GM19397 (cell line): ENCODE data around the gene LRRC46.
A peak's percentile ranks its signal among the peaks of the same experiment; 100 is the strongest.

Source experiments
- ATAC-seq: cut with Tn5 transposase; IDR thresholded peaks from one replicate; pipeline ENCODE4 v1.9.1; 2021; ENCODE audit warnings: mild to moderate bottlenecking, moderate library complexity; ENCODE audit not compliant: unreplicated experiment

Gene LRRC46, protein sequence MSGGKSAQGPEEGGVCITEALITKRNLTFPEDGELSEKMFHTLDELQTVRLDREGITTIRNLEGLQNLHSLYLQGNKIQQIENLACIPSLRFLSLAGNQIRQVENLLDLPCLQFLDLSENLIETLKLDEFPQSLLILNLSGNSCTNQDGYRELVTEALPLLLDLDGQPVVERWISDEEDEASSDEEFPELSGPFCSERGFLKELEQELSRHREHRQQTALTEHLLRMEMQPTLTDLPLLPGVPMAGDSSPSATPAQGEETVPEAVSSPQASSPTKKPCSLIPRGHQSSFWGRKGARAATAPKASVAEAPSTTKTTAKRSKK

DNA sequence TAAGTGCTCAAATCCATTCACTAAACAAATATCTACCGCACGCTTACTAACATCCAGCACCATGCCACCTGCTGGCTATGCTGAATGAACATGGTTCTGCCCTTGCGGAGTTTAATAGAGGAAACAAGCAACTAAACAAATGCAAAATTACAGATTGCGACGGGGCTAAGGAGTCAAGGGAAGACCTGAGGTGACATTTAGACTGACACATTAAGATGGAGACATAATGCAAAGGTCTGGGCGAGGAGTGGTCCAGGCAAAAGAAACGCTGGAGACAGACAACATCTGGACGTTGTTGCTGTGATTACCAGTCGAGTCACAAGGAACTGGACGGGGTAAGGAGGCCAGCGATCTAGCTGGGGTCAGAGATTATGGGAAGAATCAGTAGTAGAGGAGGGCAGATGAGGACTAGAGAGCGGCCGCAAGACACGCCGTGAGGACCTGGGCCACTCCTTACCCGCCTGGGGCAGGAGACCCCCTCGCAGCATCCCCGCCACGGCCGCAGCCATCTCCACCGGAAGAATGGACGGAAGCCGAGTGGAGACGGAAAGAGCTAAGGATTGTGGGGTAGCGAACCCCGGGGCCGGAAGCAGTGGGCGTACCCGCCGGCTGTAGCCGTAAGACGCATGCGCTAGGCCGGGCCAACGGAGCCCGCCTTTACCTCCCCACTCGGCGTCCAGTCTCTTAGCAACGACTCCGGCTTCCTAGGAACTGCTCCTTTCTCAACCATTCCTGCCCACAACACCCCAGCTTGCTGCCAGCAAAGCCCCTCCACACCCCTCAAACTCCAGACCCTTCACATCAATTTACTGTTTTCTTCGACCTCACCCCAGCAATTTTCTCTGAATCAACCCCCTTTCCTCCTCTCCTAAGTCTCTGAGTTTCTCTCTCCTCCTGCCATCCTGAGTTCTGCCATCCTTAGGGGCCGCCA is at the start of gene LRRC46, which contains the start of gene MRPL10:
LRRC46 (plus strand) TSS at position 668 of the 931 bp plus-strand sequence. CDS start 320 bp downstream, outside the sequence.
MRPL10 (minus strand) TSS at position 539 of the 931 bp plus-strand sequence; CDS start at position 509, 30 bp downstream.
- peak; percentile 85 for ATAC-seq

DNA sequence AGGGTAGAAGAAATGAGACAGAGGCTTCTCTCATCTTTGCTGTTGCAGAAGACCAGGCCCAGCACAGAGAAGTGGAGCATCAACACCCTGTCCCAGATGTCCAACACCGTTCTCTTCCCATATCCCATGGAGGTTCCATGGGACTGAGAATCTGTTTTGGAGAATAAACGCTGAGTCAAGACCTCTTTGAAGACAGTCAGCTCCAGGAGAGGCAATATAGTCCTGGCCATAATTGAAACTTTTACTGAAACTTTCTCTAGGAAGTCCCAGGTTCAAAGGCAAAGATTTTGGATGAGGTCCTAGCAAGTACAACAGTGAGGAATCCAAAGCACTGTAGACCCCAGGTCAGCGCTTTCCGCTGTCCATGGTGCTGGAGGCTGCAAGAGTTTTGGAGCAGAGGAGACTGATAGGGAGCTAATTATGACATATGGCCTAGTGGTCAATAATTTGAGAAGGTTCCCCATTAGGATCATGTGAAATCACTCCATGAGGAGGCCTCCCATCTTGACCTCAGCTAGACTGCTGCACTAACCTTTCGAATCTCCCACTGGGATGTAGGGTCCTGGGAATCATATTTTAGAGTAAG is 45.8 kb upstream of the LRRC46 start:
- no peak for ATAC-seq

DNA sequence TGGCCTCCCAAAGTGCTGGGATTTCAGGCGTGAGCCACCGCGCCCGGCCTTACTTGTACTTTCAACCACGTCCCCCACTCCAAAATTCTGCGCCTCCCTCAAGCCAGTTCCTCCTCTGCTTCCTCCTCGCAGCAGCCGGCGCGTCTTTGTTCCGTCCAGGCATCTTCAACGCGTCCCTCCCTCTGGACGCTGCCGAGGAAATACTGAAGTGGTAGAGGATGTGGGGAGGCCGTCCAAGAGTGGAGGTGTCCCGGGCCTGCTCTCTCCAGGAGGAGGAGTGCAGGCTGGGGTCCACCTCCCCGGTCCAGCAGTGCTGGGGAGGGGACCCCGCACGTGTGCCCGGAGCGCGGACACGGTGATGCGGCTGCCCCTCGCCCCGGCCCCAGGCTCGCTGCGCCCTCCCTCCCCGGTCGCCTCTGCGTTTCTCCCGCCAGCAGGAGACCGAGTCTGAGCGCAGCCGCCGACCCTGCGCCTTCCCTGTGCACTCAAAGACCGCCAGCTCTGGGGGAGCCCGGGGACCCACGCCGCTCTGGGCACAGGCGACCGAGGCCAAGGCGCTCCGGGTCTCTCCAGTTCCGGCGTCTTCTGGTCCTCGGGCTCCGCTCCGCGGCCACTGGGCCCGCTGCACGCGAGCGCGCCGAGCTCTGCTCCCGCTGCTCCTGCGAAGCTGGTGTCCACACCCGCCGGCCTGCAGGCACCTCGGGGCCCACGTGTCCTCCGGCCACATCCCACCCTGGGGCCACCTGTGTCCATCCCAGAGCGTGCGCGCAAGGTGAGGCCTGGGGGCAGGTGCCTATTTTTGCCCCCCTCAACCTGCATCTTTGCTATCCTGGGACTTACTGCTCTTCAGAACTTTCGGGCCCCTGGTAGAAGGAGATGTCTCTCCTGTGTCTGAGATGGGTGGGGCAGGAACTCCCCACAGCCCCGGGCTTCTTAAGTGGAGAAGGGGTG is 41.6 kb upstream of the LRRC46 start:
- no peak for ATAC-seq

DNA sequence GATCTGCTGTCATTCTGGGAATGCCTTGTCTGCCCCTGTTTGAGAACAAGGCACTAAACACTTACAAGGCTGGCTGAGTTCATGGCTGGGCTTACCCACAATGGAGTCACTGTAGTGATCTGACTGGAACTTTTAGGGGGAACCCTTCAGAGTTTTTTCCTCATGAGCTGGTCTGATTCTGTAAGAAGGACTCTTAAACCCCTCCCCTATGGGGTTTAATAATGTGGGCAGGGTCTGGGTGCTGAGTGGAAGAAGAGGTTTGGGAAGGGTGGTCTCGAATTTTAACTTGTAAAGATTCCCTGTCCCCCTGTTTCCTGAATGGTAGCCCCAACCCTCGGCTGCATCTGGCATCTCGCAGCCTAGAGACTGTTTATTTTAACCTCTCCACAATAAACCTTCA is 40.4 kb upstream of the LRRC46 start:
- ATAC-seq, result no peak

DNA sequence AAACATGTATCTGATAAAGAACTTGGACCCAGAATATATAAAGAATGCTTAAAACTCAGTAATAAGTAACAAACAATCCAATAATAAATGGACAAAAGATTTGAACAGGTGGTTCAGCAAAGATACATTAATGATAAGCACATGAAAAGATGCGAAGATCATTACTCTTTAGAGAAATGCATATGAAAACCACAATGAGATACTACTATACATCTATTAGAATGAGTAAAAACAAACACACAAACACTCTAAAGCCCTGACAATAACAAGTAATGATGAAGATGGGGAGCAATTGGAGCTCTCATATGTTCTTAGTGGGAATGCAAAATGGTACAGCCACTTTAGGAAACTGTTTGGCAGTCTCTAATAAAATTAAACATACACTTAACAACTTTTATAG is 39.0 kb upstream of the LRRC46 start:
- ATAC-seq, result no peak

DNA sequence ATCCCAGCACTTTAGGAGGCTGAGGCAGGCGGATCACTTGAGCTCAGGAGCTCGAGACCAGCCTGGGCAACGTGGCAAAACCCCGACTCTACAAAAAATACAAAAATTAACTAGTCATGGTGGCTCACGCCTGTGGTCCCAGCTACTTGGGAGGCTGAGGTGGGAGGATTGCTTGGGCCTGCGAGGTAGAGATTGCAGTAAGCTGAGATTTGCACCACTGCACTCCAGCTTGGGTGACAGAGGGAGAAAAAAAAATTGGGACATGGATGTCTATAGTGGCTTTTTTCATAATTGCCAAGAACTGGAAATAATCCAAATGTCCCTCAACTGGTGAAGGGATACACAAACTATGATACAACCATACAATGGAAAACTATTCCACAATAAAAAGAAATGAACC is 38.5 kb upstream of the LRRC46 start:
- ATAC-seq, result no peak

DNA sequence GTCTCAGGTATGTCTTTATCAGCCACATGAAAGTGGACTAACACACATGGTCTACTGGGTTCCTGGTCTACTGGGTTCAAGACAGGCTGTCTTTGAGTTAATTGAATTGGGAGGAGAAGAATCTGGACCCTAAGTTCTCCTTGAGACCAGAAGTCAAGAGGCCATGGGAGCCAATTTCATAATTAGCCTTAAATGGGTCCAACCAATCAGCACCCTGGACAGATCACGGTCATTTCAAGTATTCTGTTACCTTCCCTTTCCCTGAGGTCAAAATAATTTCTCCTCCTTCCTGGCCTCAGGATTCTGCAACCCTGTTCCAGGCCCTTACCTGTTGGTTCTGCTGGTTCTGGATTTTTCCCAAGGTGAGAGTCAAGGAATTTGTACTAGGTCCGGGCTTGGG is 33.7 kb upstream of the LRRC46 start:
- ATAC-seq, result no peak

DNA sequence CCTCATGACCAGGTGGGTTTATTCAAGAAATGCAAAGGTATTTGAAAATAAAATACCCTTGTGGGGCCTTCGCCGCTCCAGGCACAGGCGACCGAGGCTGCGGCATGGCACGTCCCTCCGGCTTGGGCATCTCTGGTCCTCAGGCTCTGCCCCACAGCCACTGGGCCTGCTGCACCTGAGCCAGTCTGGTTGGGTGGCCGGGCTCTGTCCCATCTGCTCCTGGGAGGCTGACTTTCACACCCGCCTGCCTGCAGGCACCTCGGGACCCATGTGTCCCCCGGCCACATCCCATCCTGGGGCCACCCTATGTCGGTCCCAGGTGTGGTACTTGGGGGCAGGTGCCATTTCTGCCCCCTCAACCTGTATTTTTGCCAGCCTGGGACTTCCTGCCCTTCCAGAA is 30.8 kb upstream of the LRRC46 start:
- no peak for ATAC-seq

DNA sequence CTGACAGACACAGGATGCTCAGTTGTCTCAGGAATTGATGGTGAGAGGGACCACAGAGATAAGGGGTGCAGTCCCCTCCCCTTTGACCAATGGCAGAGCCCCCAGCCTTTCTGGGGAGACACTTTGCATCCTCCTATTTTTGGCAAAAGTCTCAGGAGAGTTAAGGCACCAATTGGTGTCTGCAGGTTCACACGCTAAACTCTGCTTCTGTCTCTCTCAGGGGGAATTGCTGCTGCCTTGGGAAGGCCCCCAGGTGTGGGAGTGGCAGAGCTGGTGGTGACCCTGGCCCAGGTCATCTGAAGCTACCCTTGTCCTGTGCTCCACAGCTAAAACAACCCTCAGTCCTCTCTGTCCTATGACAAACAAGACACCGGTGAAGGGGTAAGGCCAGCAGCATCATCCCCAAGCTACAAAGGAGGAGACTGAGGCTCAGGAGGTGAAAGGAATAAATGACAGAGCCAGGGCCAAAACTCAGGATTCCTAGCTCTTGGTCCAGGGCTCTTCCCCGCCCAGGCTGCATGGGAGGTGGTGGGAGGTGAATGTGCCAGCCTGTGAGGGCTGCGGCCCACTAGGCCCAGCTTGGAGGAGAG is 30.2 kb upstream of the LRRC46 start:
- ATAC-seq, result no peak

DNA sequence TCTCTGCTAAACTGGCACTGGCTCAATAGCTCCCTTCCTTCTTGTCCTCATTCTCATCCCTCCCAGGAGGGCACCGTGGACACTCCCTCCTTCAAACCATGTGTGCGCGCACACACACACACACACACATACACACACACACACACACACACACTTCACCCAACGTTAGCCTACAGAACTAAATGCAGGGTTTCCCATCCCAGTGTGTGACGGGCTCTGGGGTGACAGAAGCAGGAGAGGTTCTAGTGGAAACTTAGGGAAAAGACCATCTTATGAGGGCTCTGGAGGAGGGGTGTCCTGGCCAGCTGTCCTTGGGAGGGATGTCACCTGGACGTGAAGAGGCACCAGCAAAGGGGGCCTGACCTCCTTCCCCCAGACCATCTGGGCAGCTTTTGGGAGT is 29.6 kb upstream of the LRRC46 start:
- ATAC-seq, result no peak

DNA sequence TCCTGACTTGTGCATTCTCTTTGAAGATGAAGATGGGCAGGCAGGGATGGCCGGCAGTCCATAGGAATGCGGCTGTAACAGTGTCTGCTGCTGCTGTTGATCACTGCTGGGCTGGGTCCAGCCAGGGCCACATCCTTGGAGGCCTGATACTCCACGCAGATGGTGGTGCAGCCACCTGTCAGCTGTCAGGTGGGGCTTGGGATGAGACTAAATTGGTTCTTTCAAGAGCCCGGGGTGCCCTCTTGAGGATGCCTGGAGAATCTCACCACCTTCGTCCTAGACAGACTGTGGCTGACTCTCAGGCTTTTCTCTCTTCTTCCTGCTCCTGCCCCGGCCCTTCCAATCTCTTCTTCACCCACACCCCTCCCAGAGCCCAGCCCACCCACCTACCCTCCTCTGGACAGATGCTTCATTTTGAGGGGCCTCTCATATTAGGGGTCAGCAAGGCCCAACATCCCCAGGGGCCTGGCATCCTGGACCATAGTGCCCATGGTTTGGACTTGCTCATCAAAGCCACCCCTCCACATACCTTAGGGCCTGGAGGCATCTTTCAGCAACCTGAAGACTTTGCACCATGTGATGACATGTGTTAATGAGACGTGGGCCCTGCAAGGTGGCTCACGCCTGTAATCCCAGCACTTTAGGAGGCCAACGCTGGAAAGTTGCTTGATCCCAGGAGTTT is 29.0 kb upstream of the LRRC46 start:
- ATAC-seq, result no peak

DNA sequence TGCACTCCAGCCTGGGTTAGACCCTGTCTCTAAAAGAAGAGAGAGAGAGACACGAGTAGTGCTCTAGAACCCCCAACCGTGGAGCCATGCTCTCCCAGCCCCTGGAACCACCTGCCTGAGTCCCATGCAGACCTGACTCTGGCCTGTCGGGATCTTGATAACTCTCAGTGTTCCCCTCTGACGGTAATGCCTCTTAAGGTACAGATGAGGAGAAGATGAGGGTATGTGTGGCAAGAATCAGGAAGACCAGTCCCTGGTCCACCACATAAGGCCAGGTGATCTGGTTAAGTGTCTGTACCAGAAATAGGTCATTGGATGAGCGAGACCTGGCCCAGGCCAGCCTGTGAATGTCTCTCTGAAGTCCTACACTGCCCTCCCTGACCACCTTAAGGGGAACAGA is 28.3 kb upstream of the LRRC46 start:
- ATAC-seq, result no peak

DNA sequence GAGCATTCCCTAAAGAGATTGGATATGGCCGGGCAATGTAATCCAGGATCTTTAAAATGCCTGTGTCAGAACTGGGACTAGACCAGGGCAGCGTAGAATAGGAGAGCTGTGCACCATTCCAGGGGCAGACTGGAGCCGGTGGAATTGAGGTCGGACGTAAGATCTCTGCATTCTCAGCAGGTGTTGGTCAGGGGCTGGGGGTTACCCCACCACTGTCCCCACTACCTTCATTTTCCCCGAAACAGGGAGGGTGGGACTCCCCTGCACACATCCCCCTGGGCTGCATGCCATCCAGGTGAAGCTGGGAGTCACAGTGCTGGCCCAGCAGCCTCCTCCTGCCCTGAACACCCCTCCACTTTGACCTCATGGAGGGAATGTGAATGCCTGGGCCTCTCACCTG is 27.7 kb upstream of the LRRC46 start:
- no peak for ATAC-seq

DNA sequence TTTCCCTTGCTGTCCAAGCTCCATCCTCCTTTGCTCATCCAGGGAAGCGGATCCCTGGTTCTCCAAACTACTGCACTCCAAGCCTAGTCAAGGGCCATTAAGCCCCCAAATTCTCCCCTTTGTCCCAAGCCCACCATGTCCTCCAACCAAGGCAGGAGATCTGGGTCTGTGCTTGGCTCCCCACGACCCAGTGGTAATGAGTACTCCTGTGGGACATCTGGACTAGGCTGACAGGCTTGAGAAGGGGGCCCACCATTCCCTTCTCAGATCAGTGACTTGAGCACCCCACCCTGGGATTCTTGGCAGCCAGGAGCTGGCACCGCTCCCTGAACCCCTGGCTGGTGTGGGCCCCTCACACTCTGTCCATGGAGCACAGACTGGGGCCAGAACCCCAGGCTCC is 27.0 kb upstream of the LRRC46 start:
- no peak for ATAC-seq

DNA sequence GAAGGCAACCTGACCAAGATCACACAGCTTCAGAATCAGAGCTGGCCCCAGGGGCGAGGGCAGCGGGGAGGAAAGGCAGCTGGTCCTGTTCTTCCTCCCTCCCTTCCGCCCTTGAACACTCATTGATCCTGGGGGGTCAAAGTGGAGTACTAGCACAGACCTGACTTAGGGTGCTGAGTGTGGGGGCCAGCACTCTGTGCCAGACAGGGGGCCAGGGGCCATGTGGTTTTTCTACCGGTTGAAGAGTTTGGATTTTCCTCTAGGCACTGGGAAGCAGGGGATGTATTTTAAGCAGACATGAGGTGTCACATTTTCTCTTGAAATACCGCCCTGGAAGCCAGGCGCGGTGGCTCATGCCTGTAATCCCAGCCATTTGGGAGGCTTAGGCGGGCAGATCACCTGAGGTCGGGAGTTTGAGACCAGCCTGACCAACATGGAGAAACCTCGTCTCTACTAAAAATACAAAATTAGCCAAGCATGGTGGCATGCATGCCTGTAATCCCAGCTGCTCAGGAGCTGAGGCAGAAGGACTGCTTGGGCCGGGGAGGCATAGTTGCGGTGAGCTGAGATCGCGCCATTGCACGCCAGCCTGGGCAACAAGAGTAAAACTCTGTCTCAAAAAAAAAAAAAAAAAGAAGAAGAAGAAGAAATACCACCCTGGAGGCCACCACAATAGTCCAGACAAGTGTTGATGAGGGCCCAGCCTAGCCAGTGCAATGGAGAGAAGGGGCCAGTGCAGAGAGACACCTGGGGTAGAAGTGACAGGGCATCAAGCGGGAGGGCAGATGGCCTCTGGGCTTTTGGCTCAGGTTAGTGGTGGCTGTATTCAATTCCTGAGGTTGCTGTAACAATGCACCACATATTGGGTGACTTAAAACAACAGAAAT is 25.2 kb upstream of the LRRC46 start:
- no peak for ATAC-seq

DNA sequence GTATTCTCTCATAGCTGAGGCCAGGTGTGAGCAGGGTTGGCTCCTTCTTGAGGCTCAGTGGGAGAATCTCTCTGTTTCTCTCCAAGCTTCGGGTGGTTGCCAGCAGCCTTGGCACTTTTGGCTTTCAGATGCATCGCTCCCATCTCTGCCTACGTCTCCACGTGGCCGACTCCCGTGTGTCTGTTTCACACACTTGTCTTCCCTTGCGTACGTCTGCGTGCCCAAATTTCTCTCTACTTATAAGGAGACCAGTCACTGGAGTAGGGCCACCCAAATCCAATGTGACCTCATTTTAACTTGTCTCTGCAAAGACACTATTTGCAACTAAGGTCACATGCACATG is 24.6 kb upstream of the LRRC46 start:
- ATAC-seq, result no peak

DNA sequence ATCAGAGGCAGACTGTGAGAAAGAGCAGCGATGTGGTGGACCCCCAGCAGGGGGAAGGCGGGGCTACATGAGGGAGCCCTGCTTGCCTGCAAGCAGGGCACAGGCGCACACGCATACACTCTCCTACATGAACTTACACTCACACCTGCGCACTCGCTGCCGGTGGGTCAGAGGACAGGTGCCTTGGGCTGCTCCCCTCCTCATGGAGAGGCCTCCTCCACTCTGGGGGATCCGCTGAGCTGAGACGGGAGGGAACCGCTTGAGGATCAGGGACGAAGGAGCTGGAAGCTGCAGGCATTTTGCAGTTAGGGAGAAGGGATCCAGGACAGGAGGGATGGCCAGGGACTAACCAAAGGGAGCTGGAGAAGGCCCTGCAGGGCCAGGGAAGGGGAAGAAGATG is 24.0 kb upstream of the LRRC46 start:
- no peak for ATAC-seq

DNA sequence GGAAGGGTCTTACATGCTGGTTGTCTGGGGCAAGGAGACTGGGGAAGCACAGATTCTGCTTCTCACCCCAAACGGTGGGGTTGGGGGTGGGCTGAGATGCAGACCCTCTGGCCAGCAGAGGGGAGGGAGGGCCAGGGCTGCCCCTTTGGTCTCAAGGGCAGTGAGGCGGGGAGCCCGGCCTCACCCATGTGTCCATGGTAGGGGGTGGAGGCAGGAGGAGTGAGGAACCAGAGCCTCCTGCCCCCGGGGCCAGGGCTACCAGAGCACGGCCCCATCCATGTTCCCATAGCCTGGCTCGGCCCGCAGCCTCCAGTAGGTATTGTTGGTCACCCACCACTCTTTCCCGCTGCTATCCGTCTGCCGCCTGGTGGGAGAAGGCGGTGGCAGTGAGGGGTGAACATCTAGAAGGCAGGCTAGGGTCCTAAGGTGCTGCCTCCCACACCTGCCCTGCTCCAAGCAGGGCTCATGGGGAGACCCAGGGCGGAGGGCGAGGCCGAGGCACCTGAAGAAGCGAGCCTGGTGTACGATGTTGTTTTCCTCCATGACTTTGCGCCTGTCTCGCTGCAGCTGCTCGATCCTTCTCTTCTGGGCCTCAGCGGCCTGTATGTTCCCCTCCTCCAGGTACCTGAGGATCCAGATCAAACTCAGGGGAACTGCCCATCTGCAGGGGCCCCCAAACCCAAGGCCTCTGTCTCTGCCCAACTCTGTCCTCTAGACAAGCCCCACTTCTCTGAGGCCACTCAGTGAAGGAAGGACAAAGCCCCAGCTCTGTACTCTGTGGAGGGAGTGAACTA is 23.2 kb upstream of the LRRC46 start:
- ATAC-seq, result no peak
